Measurements from ENCODE around the gene KCNK3. TPM values are rescaled to one million over a fixed set of nuclear protein-coding genes. Genes with fewer than 3 reads are reported as not detected.

The KCNK3 gene
- total RNA-seq, 2 experiments from 2014 or later, result not detected

DNA sequence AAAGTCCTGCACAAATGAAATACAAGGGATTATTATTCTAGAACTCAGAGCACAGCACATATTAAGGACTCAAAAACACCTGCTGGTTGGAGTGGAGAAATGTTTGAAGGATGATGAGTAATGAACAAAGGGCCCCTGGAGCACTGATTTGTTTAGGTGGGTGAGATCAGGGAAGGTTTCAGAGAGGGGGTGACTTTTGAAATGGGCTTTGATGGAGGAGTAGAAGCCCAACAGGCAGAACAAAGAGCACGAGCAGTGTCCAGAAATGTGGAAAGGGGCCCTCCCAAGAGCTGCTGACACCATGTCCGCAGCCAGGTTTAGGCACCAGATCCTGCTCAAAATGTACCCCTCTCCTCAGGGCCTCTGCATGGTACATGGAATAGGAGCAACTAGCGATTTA lies 23.8 kb downstream of the KCNK3 start:
- H3K9me2 ChIP-seq (ENCODE audit: insufficient read depth, low read length), result no peaks in the 10 kb centered on the region
- H3K79me2 ChIP-seq (ENCODE audit: insufficient read depth, low read depth, low read length), result no peaks in the 10 kb centered on the region

GRCh38 chr2:26716769-26717168 lies 24.2 kb downstream of the KCNK3 start:
- TF ChIP-seq EZH2phosphoT487 (IDR thresholded peaks at IDR 0.05; ENCODE audit: borderline replicate concordance, low read depth, low read length), result no peak
- TF ChIP-seq CTCF (conservative IDR thresholded peaks at IDR 0.05; ENCODE audit: low read length), result no peak
- H2AFZ ChIP-seq (ENCODE audit: low read length), result no peak overlapping the region
- no peak overlapping the region for H3K4me2 ChIP-seq (ENCODE audit: low read length)
- H3K4me3 ChIP-seq (ENCODE audit: low read depth, low read length, poor library complexity, severe bottlenecking), result no peak overlapping the region
- no TSS peak for BruUV-seq (replicated peaks)
- intact Hi-C loops (cut with micrococcal nuclease; ENCODE audit: unreplicated experiment), result no loop called here
- H3K4me1 ChIP-seq (ENCODE audit: insufficient read depth, low read length, poor library complexity, severe bottlenecking), result no peaks in the 10 kb centered on the region
- H3K36me3 ChIP-seq (ENCODE audit: insufficient read depth, low read length), result no peaks in the 10 kb centered on the region
- H3K9me3 ChIP-seq (ENCODE audit: low read length), result no peaks in the 10 kb centered on the region
- H3K27ac ChIP-seq (ENCODE audit: low read depth, low read length, poor library complexity, severe bottlenecking), result no peak overlapping the region
- no peak for DNase-seq (ENCODE audit: low spot score)
- ChIA-PET POLR2A (interaction anchor here (0.6 kb wide), 1 partner anchor 40 kb away, joined by 3 read pairs; no protein-coding TSS in a partner anchor), CTCF (ENCODE audit: unreplicated experiment) (no interaction called here)
- no peaks in the 10 kb centered on the region for H3K9me2 ChIP-seq (ENCODE audit: insufficient read depth, low read length)
- no peaks in the 10 kb centered on the region for H3K79me2 ChIP-seq (ENCODE audit: insufficient read depth, low read depth, low read length)
- H4K20me1 ChIP-seq (ENCODE audit: insufficient read depth, low read length), result no peaks in the 10 kb centered on the region

More for the DNA sequence above, 23.8 kb downstream of the KCNK3 start:
- Histone ChIP-seq H3K36me3 (ENCODE audit: insufficient read depth, low read length) (no peaks in the 10 kb centered on the region), H4K20me1 (ENCODE audit: insufficient read depth, low read length) (no peaks in the 10 kb centered on the region), H3K9me3 (ENCODE audit: low read length) (no peaks in the 10 kb centered on the region), H3K27ac (ENCODE audit: low read depth, low read length, poor library complexity, severe bottlenecking) (no peak overlapping the region), H3K4me3 (ENCODE audit: low read depth, low read length, poor library complexity, severe bottlenecking) (no peak overlapping the region), H3K4me1 (ENCODE audit: insufficient read depth, low read length, poor library complexity, severe bottlenecking) (no peaks in the 10 kb centered on the region), H3K4me2 (ENCODE audit: low read length) (no peak overlapping the region), H2AFZ (ENCODE audit: low read length) (no peak overlapping the region)
- ChIA-PET CTCF (ENCODE audit: unreplicated experiment) (no interaction called here), POLR2A (no interaction called here)
- BruUV-seq (replicated peaks), result no TSS peak
- DNase-seq (ENCODE audit: low spot score), result no peak
- TF ChIP-seq CTCF (conservative IDR thresholded peaks at IDR 0.05; ENCODE audit: low read length), result no peak
- no peak for TF ChIP-seq EZH2phosphoT487 (IDR thresholded peaks at IDR 0.05; ENCODE audit: borderline replicate concordance, low read depth, low read length)
- intact Hi-C loops (cut with micrococcal nuclease; ENCODE audit: unreplicated experiment), result no loop called here

DNA sequence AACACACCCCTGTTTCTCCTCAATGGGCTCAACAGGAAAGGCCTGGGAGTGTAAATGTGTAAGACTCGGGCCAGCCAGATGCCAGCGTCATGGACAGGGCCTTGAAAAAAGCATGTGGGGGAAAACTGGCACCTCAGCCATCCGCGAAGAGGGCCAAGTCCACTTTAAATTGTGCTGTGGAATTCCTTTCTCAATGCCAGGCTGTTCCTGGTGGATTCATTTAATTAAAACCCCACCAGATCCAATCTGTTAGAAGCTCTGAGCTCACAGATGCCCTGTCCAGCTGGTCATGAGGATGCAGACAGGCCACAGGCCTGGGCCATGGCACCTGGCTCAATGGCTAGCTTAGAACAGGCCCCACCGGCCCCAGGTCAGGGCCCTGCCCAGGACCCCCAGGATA lies 24.8 kb downstream of the KCNK3 start:
- Histone ChIP-seq H3K27ac (ENCODE audit: low read depth, low read length, poor library complexity, severe bottlenecking) (no peak overlapping the region), H3K79me2 (ENCODE audit: insufficient read depth, low read depth, low read length) (no peaks in the 10 kb centered on the region), H4K20me1 (ENCODE audit: insufficient read depth, low read length) (no peaks in the 10 kb centered on the region), H2AFZ (ENCODE audit: low read length) (no peak overlapping the region), H3K4me3 (ENCODE audit: low read depth, low read length, poor library complexity, severe bottlenecking) (no peak overlapping the region), H3K9me2 (ENCODE audit: insufficient read depth, low read length) (no peaks in the 10 kb centered on the region), H3K4me2 (ENCODE audit: low read length) (no peak overlapping the region), H3K36me3 (ENCODE audit: insufficient read depth, low read length) (no peaks in the 10 kb centered on the region), H3K9me3 (ENCODE audit: low read length) (no peaks in the 10 kb centered on the region), H3K4me1 (ENCODE audit: insufficient read depth, low read length, poor library complexity, severe bottlenecking) (no peaks in the 10 kb centered on the region)
- CTCF ChIA-PET (ENCODE audit: unreplicated experiment), result no interaction called here
- TF ChIP-seq EZH2phosphoT487 (IDR thresholded peaks at IDR 0.05; ENCODE audit: borderline replicate concordance, low read depth, low read length) (no peak), CTCF (conservative IDR thresholded peaks at IDR 0.05; ENCODE audit: low read length) (no peak)
- POLR2A ChIA-PET, result no interaction called here
- DNase-seq (ENCODE audit: low spot score), result no peak
- intact Hi-C loops (cut with micrococcal nuclease; ENCODE audit: unreplicated experiment), result no loop called here
- BruUV-seq (replicated peaks), result no TSS peak
